Right lobe of liver (tissue), 6 donors: ENCODE results near the gene LPA. TPM values are rescaled to one million over a fixed set of nuclear protein-coding genes. Genes with fewer than 3 reads are reported as not detected.
A peak's percentile ranks its signal among the peaks of the same experiment; 100 is the strongest.
"Not testable (repeated sequence)": the region's sequence is repeated elsewhere in the genome, so short reads cannot be mapped to it uniquely, and the experiment has no call there.

Source experiments
- ATAC-seq, 4 donors: fragments of 200-7000 bp; cut with Tn5 transposase; one replicate each; pipeline ENCODE4 v1.9.1; 2020; ENCODE audit warnings: mild to moderate bottlenecking in 4 of 4, moderate library complexity in 4 of 4
- DNase-seq, 3 donors: peaks; one replicate each; pipeline ENCODE4 v3.0.0-alpha.2; 2020
- H3K27ac ChIP-seq, 3 donors: fragments of 200-600 bp; one replicate each; pipeline ENCODE4 v1.8.0; 2022
- H3K27me3 ChIP-seq, 2 donors: fragments of 200-600 bp; one replicate each; pipeline ENCODE4 v1.8.0; 2022
- H3K36me3 ChIP-seq, 4 donors: fragments of 200-600 bp; sonication (generic) in 1 of 4; one replicate each; pipeline versions ENCODE4 v1.5.1 to v1.8.0; 2017 to 2022; ENCODE audit warnings: control low read depth in 1 of 4
- H3K4me1 ChIP-seq, 4 donors: fragments of 200-600 bp; sonication (generic) in 1 of 4; one replicate each; pipeline versions ENCODE4 v1.5.1 to v1.8.0; 2017 to 2022; ENCODE audit warnings: control low read depth in 1 of 4
- H3K4me3 ChIP-seq, 3 donors: fragments of 200-600 bp; one replicate each; pipeline ENCODE4 v1.8.0; 2022
- H3K9me3 ChIP-seq, 4 donors: fragments of 200-600 bp; sonication (generic) in 1 of 4; one replicate each; pipeline versions ENCODE4 v1.5.1 to v1.8.0; 2017 to 2022; ENCODE audit warnings: control low read depth in 1 of 4
- POLR2A ChIP-seq: fragments of 450-650 bp; IDR thresholded peaks from one replicate; pipeline ENCODE4 v1.6.1; 2017; ENCODE audit warnings: antibody characterized with exemption, mild to moderate bottlenecking
- WGBS: methylation state at CpG from one replicate; pipeline ENCODE4 v1.1.6; 2018; ENCODE audit warnings: low coverage, low lambda C conversion rate; ENCODE audit not compliant: insufficient coverage; ENCODE audit errors: missing lambda C conversion rate; 5-methylcytosine and 5-hydroxymethylcytosine counted together
- intact Hi-C, 2 donors: fragments of 100-400 bp; cut with DNase I; formaldehyde crosslinking; loops; one replicate each; pipeline versions ENCODE4 v1.11.2 to v1.14.1; 2022
- total RNA-seq, 6 experiments: library from RNA; depleted of rRNA in 2 of 6; stranded (reverse); fragments of >200 nt in 2 of 6; fragmentation: NEBNext Ultra II Directional in 3 of 6; extraction: Animal tissue kit (Norgen Biotek cat#: 25700) in 3 of 6; gene quantifications; one replicate each; pipeline versions ENCODE4 v1.1.0 to v1.2.4, GENCODE V29; 2016 to 2023
- TF ChIP-seq, protein P1 (sequence below), 4 donors: fragments of 200-600 bp in 3 of 4; fragments of 450-650 bp in 1 of 4; IDR thresholded peaks; one replicate each; pipeline versions ENCODE4 v1.5.1 to v1.8.0; 2016 to 2022; ENCODE audit warnings: antibody characterized with exemption in 4 of 4, mild to moderate bottlenecking in 2 of 4
- donor health status: DM: no; HTN: yes; CAD: no.
- donor health status: DM: no; HTN: no; CAD: no.
- donor health status: DM: no; HTN: no; CAD: no.
- donor health status: DM: no; HTN: yes; CAD: no.
- donor health status: DM: no; HTN: yes; CAD: no.

The LPA gene
- total RNA-seq, 6 experiments from 2014 or later = 13.5 to 442 (median 184) TPM

DNA sequence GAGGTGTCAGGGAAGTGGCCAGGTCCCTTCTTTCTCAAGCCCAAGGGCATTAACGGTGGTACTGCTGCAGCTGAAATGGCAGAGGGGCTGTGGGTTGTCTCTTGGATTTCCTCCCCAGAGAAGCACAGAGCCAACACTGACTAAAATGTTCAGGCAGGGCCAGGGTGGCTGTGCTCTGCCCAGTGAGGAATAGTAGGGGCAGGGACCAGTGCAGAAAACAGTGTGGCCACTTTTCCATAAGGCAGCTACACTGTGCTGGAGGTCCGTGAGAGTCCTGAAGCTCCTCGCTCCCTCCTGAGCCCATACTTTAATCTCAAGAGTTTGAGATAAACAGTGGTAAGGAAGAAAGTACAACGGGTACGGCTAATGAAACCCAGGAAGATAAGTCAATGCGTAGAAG, 4.5 kb downstream of the LPA start:
- peak overlapping the region in 1 of 3 donors; percentile 10 for H3K27ac ChIP-seq
- intact Hi-C loops = no loop called here
- H3K4me1 ChIP-seq = peaks cover 0 to 31% (median 10%) of the 10 kb centered on the region in 4 donors
- H3K4me3 ChIP-seq = no peak overlapping the region
- no peaks in the 10 kb centered on the region for H3K27me3 ChIP-seq
- no peaks in the 10 kb centered on the region for H3K9me3 ChIP-seq
- TF ChIP-seq POLR2A = no peak
- TF ChIP-seq, protein P1, sequence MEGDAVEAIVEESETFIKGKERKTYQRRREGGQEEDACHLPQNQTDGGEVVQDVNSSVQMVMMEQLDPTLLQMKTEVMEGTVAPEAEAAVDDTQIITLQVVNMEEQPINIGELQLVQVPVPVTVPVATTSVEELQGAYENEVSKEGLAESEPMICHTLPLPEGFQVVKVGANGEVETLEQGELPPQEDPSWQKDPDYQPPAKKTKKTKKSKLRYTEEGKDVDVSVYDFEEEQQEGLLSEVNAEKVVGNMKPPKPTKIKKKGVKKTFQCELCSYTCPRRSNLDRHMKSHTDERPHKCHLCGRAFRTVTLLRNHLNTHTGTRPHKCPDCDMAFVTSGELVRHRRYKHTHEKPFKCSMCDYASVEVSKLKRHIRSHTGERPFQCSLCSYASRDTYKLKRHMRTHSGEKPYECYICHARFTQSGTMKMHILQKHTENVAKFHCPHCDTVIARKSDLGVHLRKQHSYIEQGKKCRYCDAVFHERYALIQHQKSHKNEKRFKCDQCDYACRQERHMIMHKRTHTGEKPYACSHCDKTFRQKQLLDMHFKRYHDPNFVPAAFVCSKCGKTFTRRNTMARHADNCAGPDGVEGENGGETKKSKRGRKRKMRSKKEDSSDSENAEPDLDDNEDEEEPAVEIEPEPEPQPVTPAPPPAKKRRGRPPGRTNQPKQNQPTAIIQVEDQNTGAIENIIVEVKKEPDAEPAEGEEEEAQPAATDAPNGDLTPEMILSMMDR (IDR thresholded peaks at IDR 0.05) = no peak
- no peaks in the 10 kb centered on the region for H3K36me3 ChIP-seq
- WGBS = 89% methylated on average over 5 of the region's 6 CpGs
- DNase-seq = no peak
- ATAC-seq = no peak

DNA sequence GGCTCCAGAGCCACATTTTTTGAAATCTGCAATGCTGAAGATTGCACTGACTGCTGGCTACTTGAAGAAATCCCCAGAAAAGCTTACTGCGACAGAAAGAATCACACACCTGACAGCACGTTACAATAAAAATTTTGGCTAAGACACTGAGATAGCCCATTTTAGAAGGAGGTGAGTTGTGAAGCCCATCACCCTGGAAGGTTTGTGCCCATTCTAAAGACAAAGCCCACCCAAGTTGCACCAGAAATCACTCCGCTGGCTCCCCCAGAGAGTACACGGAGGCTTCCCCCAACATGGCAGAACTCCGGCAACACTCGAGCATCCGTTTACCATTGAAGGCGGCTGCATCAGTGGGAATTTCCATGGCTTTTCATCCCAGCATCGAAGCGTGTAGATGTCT, 29.4 kb downstream of the LPA start:
- 86% methylated on average over 6 of the region's 10 CpGs for WGBS
- no peaks in the 10 kb centered on the region for H3K4me1 ChIP-seq
- peak in 1 of 4 donors; percentile 16 for ATAC-seq
- no peaks in the 10 kb centered on the region for H3K27me3 ChIP-seq
- H3K9me3 ChIP-seq = no peaks in the 10 kb centered on the region
- DNase-seq = peak in 2 of 3 donors; percentile 20 to 27
- peaks cover 0 to 4% (median 2%) of the 10 kb centered on the region in 4 donors for H3K36me3 ChIP-seq
- intact Hi-C loops = no loop called here
- no peak for TF ChIP-seq POLR2A
- TF ChIP-seq, protein P1 (IDR thresholded peaks at IDR 0.05) = no peak
- H3K4me3 ChIP-seq = no peak overlapping the region
- no peak overlapping the region for H3K27ac ChIP-seq

DNA sequence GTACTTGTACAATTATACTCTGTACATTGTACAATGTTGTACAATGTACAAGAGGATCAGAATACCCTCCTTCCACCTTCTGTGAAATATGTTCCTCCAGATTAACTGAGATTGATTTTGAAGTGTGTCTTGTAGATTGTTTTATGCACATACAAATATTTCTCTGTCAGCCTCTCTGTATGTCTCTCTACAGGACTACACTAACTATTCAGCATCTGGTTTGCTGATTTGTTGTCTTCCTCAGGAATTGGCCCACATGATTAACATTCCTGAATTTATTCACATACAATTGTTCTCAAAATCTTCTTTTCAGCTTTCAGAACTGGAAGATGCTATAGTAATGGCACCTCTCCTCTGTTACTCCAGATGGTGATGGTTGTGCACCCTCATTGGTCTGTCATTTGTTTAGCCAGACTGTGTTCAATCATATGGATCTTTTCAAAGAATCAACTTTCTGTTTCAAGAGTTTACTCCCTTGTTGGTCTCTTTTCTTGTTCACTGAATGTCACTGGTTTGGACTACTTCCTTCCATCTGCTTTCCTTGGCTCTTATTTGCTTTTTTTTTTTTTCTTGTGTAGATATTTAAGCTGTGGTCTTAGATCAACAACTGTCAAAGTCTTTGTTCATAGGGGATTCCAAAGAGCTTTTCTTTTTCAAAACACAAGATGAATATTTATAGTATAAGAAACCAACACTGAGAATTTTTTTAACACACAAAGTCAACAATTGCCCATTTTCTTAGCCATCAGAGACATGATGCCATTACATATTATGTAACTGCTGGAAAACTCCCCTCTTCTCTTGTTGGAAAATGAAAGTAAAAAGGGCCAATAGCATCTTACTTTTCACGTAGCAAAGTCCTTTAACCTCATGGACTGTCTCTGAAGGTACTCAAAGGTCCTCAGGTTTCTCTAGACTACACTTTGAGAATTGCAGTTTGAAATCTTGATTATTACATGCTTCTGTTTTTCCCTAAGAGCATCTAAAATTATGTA, 67.9 kb downstream of the LPA start:
- no peaks in the 10 kb centered on the region for H3K27me3 ChIP-seq
- WGBS = 55% methylated on average over 1 of the region's 1 CpG
- DNase-seq = no peak
- no peaks in the 10 kb centered on the region for H3K4me1 ChIP-seq
- peaks cover 0 to 89% (median 20%) of the 10 kb centered on the region in 4 donors for H3K36me3 ChIP-seq
- TF ChIP-seq, protein P1 (IDR thresholded peaks at IDR 0.05) = no peak
- no peak for TF ChIP-seq POLR2A
- ATAC-seq = no peak
- no peak overlapping the region for H3K4me3 ChIP-seq
- H3K9me3 ChIP-seq = no peaks in the 10 kb centered on the region
- no peak overlapping the region for H3K27ac ChIP-seq
- intact Hi-C loops = no loop called here

DNA sequence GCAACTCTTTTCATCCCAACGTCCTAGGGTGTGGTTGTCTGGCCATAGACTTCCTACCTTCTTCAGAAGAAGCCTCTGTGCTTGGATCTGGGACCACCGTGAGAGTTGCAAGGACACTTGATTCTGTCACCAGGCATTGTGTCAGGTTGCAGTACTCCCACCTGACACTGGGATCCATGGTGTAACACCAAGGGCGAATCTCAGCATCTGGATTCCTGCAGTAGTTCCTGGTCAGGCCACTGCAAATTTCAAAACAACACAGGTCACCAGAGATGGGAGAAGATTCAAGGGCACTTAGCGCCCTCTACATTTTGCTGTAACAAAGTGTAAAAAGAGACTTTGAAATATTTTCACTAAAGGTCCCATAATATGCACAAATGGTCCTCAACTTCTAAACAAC, 68.8 kb downstream of the LPA start:
- peaks cover 0 to 89% (median 22%) of the 10 kb centered on the region in 4 donors for H3K36me3 ChIP-seq
- WGBS = 64% methylated on average over 4 of the region's 4 CpGs
- intact Hi-C loops = not testable (repeated sequence)

DNA sequence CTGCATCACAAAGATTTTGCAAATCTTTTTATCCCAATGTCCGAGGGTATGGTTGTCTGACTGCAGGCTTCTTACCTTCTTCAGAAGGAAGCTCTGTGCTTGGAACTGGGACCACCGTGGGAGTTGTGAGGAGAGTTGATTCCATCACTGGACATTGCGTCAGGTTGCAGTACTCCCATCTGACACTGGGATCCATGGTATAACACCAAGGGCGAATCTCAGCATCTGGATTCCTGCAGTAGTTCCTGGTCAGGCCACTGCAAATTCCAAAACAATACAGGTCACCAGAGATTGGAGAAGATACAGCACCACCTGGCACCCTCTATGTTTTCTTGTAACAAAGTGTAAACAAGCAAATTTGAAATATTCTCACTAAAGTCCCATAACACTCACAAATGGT, 77.7 kb downstream of the LPA start:
- Histone ChIP-seq H3K36me3 (peaks cover 0 to 70% (median 16%) of the 10 kb centered on the region in 4 donors), H3K9me3 (no peaks in the 10 kb centered on the region), H3K4me3 (no peak overlapping the region), H3K27ac (no peak overlapping the region), H3K27me3 (no peaks in the 10 kb centered on the region), H3K4me1 (no peaks in the 10 kb centered on the region)
- intact Hi-C loops = no loop called here
- no peak for DNase-seq
- no peak for ATAC-seq
- TF ChIP-seq, protein P1 (IDR thresholded peaks at IDR 0.05) = no peak
- TF ChIP-seq POLR2A = no peak
- 80% methylated on average over 2 of the region's 4 CpGs for WGBS

More for the DNA sequence above, 68.8 kb downstream of the LPA start:
- H3K9me3 ChIP-seq, H3K27me3 ChIP-seq, ATAC-seq, H3K4me3 ChIP-seq, DNase-seq, H3K27ac ChIP-seq, H3K4me1 ChIP-seq: not testable (repeated sequence)
